ENCODE data around the gene PLAC1.

Gene PLAC1

GRCh38 chrX:134658002-134658759, at the start of gene PLAC1:
Gene PLAC1, minus strand, starts transcription at chrX:134658471. Its CDS starts 91,789 bp downstream, at chrX:134566682.
- H3K9me2 ChIP-seq (replicated peaks; ENCODE audit: control insufficient read depth, low read length), result no peaks in the 10 kb centered on the region
- no peak within 1 kb of the TSS for H3K27ac ChIP-seq (ENCODE audit: low read depth, low read length)
- H3K4me2 ChIP-seq (ENCODE audit: low read length), result no peak within 1 kb of the TSS
- no peaks in the 10 kb centered on the region for H3K79me2 ChIP-seq (ENCODE audit: control insufficient read depth, low read length)
- H3K4me3 ChIP-seq (ENCODE audit: low read length), result no peak within 1 kb of the TSS
- H3F3A ChIP-seq (ENCODE audit: control insufficient read depth, insufficient read depth), result no peaks in the 10 kb centered on the region
- no peaks in the 10 kb centered on the region for H3K9me3 ChIP-seq (ENCODE audit: control insufficient read depth, insufficient read depth, low read length)
- TF ChIP-seq CTCF (IDR thresholded peaks at IDR 0.05; ENCODE audit: low read depth, low read length, poor library complexity, severe bottlenecking), result no peak
- TF ChIP-seq EZH2phosphoT487 (IDR thresholded peaks at IDR 0.05; ENCODE audit: borderline replicate concordance, low read length), result no peak
- no peaks in the 10 kb centered on the region for H3K36me3 ChIP-seq (ENCODE audit: control insufficient read depth, low read length)
- H3K4me1 ChIP-seq (ENCODE audit: control insufficient read depth, low read length), result no peaks in the 10 kb centered on the region
- H3K27me3 ChIP-seq (ENCODE audit: control insufficient read depth, low read length), result no peaks in the 10 kb centered on the region
- H4K20me1 ChIP-seq (ENCODE audit: control insufficient read depth, insufficient read depth, low read depth, low read length), result no peaks in the 10 kb centered on the region

GRCh38 chrX:134706138-134706537, 47.9 kb upstream of the PLAC1 start:
- Histone ChIP-seq H3K9me2 (replicated peaks; ENCODE audit: control insufficient read depth, low read length) (no peaks in the 10 kb centered on the region), H3K27ac (ENCODE audit: low read depth, low read length) (no peak overlapping the region), H3K27me3 (ENCODE audit: control insufficient read depth, low read length) (no peaks in the 10 kb centered on the region), H3K36me3 (ENCODE audit: control insufficient read depth, low read length) (no peaks in the 10 kb centered on the region), H3K9me3 (ENCODE audit: control insufficient read depth, insufficient read depth, low read length) (no peaks in the 10 kb centered on the region), H3K79me2 (ENCODE audit: control insufficient read depth, low read length) (no peaks in the 10 kb centered on the region), H3K4me3 (ENCODE audit: low read length) (no peak overlapping the region), H3K4me1 (ENCODE audit: control insufficient read depth, low read length) (no peaks in the 10 kb centered on the region), H3F3A (ENCODE audit: control insufficient read depth, insufficient read depth) (no peaks in the 10 kb centered on the region), H4K20me1 (ENCODE audit: control insufficient read depth, insufficient read depth, low read depth, low read length) (no peaks in the 10 kb centered on the region), H3K4me2 (ENCODE audit: low read length) (no peak overlapping the region)
- TF ChIP-seq EZH2phosphoT487 (IDR thresholded peaks at IDR 0.05; ENCODE audit: borderline replicate concordance, low read length) (no peak), CTCF (IDR thresholded peaks at IDR 0.05; ENCODE audit: low read depth, low read length, poor library complexity, severe bottlenecking) (no peak)

- H3K36me3 ChIP-seq (ENCODE audit: control insufficient read depth, low read length), result no peaks in the 10 kb centered on the region
- no peak overlapping the region for H3K4me2 ChIP-seq (ENCODE audit: low read length)
- no peaks in the 10 kb centered on the region for H4K20me1 ChIP-seq (ENCODE audit: control insufficient read depth, insufficient read depth, low read depth, low read length)
- no peaks in the 10 kb centered on the region for H3K4me1 ChIP-seq (ENCODE audit: control insufficient read depth, low read length)
- no peaks in the 10 kb centered on the region for H3K27me3 ChIP-seq (ENCODE audit: control insufficient read depth, low read length)
- H3K9me2 ChIP-seq (replicated peaks; ENCODE audit: control insufficient read depth, low read length), result no peaks in the 10 kb centered on the region
- H3K9me3 ChIP-seq (ENCODE audit: control insufficient read depth, insufficient read depth, low read length), result no peaks in the 10 kb centered on the region
- no peak overlapping the region for H3K4me3 ChIP-seq (ENCODE audit: low read length)
- no peaks in the 10 kb centered on the region for H3K79me2 ChIP-seq (ENCODE audit: control insufficient read depth, low read length)
- H3F3A ChIP-seq (ENCODE audit: control insufficient read depth, insufficient read depth), result no peaks in the 10 kb centered on the region
- TF ChIP-seq CTCF (IDR thresholded peaks at IDR 0.05; ENCODE audit: low read depth, low read length, poor library complexity, severe bottlenecking) (no peak), EZH2phosphoT487 (IDR thresholded peaks at IDR 0.05; ENCODE audit: borderline replicate concordance, low read length) (no peak)
- H3K27ac ChIP-seq (ENCODE audit: low read depth, low read length), result no peak overlapping the region
Observed at GRCh38 chrX:134695999-134696398, 37.7 kb upstream of the PLAC1 start.
